HG03159 (cell line): ENCODE results near the gene PRIMA1.

Experiments
- ATAC-seq: cut with Tn5 transposase; IDR thresholded peaks from one replicate; pipeline ENCODE4 v1.9.1; 2021; ENCODE audit warnings: mild to moderate bottlenecking, moderate library complexity; ENCODE audit not compliant: unreplicated experiment

The PRIMA1 gene

GRCh38 chr14:93797071-93797470 lies 8.8 kb upstream of the PRIMA1 start:
- ATAC-seq: no peak

- ATAC-seq: no peak
These were observed 6.5 kb upstream of the PRIMA1 start for GRCh38 chr14:93794756-93795155.

GRCh38 chr14:93793555-93794324 lies 5.5 kb upstream of the PRIMA1 start:
- no peak for ATAC-seq

GRCh38 chr14:93792391-93792790 lies 4.1 kb upstream of the PRIMA1 start:
- ATAC-seq: no peak

GRCh38 chr14:93790966-93791365 lies 2.7 kb upstream of the PRIMA1 start:
- ATAC-seq: no peak

- no peak for ATAC-seq
These were observed 1.2 kb upstream of the PRIMA1 start for GRCh38 chr14:93789228-93790130.

- ATAC-seq: no peak
These were observed 400 bp upstream of the PRIMA1 start for GRCh38 chr14:93788543-93789227.

GRCh38 chr14:93787465-93788292 lies 606 bp downstream of the PRIMA1 start:
- ATAC-seq: no peak

GRCh38 chr14:93785423-93785822 lies 2.9 kb downstream of the PRIMA1 start:
- no peak for ATAC-seq

- no peak for ATAC-seq
These were observed 3.4 kb downstream of the PRIMA1 start for GRCh38 chr14:93784878-93785277.

- no peak for ATAC-seq
These were observed 7.4 kb downstream of the PRIMA1 start for GRCh38 chr14:93780813-93781400.

GRCh38 chr14:93778856-93779629 lies 9.2 kb downstream of the PRIMA1 start:
- no peak for ATAC-seq

- ATAC-seq: no peak
These were observed 9.8 kb downstream of the PRIMA1 start for GRCh38 chr14:93778453-93778852.

GRCh38 chr14:93775744-93776143 lies 12.5 kb downstream of the PRIMA1 start:
- ATAC-seq: no peak

GRCh38 chr14:93775158-93775557 lies 13.1 kb downstream of the PRIMA1 start:
- ATAC-seq: no peak

GRCh38 chr14:93772263-93772662 lies 16.0 kb downstream of the PRIMA1 start:
- no peak for ATAC-seq

- ATAC-seq: no peak
These were observed 22.3 kb downstream of the PRIMA1 start for GRCh38 chr14:93765970-93766369.

GRCh38 chr14:93765155-93765554 lies 23.1 kb downstream of the PRIMA1 start:
- no peak for ATAC-seq

GRCh38 chr14:93764211-93764659 lies 24.1 kb downstream of the PRIMA1 start:
- no peak for ATAC-seq
